Keratinocyte (primary cell): ENCODE measurements around the gene FOXL3. TPM values are rescaled to one million over a fixed set of nuclear protein-coding genes. Genes with fewer than 3 reads are reported as not detected.

Source experiments
- DNase-seq: peaks from one replicate; pipeline ENCODE4 v3.0.0-alpha.2; 2011; ENCODE audit warnings: low read depth, missing footprints, low spot score
- FAIRE-seq: peaks from 2 replicates; lab custom pipeline; 2011; peaks lifted over from hg19 to GRCh38; lab: Jason Lieb, UNC
- H2AFZ ChIP-seq: 2 replicates; pipeline ENCODE4 v1.6.0; 2012; ENCODE audit warnings: low read length, control low read depth, inconsistent platforms; ENCODE audit not compliant: control insufficient read depth
- H3K27ac ChIP-seq: 2 replicates; pipeline ENCODE4 v1.5.1; 2011; ENCODE audit warnings: low read length; ENCODE audit not compliant: control insufficient read depth, insufficient read depth
- H3K27me3 ChIP-seq: 3 replicates; pipeline ENCODE4 v1.6.0; 2011; ENCODE audit warnings: low read length; ENCODE audit not compliant: control insufficient read depth, insufficient read depth; ENCODE audit errors: extremely low read depth
- H3K36me3 ChIP-seq, 2 experiments: 2 replicates in 1 of 2; 3 replicates in 1 of 2; pipeline ENCODE4 v1.5.1; 2011; ENCODE audit warnings: low read length in 2 of 2, mild to moderate bottlenecking in 1 of 2; ENCODE audit not compliant: control insufficient read depth in 2 of 2, insufficient read depth in 2 of 2; ENCODE audit errors: extremely low read depth in 1 of 2
- H3K4me1 ChIP-seq: 3 replicates; pipeline ENCODE4 v1.5.1; 2011; ENCODE audit warnings: low read length; ENCODE audit not compliant: control insufficient read depth, insufficient read depth; ENCODE audit errors: extremely low read depth
- H3K4me2 ChIP-seq: 3 replicates; pipeline ENCODE4 v1.6.0; 2011; ENCODE audit warnings: low read depth, low read length; ENCODE audit not compliant: control insufficient read depth, insufficient read depth; ENCODE audit errors: extremely low read depth
- H3K4me3 ChIP-seq, 3 experiments: fragments of 200-600 bp in 1 of 3; sonication (generic) in 1 of 3; 2 replicates in 2 of 3; 3 replicates in 1 of 3; pipeline ENCODE4 v1.5.1; 2011 to 2016; ENCODE audit warnings: low read length in 3 of 3, mild to moderate bottlenecking in 3 of 3, control low read depth in 2 of 3, inconsistent platforms in 1 of 3, low read depth in 1 of 3, mixed read lengths in 1 of 3, mixed run types in 1 of 3, moderate library complexity in 1 of 3; ENCODE audit not compliant: control insufficient read depth in 2 of 3, insufficient read depth in 2 of 3; ENCODE audit errors: extremely low read depth in 1 of 3
- H3K79me2 ChIP-seq: 2 replicates; pipeline ENCODE4 v1.6.0; 2012; ENCODE audit warnings: low read length; ENCODE audit not compliant: control insufficient read depth, insufficient read depth
- H3K9ac ChIP-seq: 3 replicates; pipeline ENCODE4 v1.6.0; 2011; ENCODE audit warnings: low read length; ENCODE audit not compliant: control insufficient read depth, insufficient read depth; ENCODE audit errors: extremely low read depth
- H3K9me1 ChIP-seq: 3 replicates; pipeline ENCODE4 v1.6.0; 2011; ENCODE audit warnings: low read length; ENCODE audit not compliant: control insufficient read depth, insufficient read depth; ENCODE audit errors: extremely low read depth
- H3K9me3 ChIP-seq: 2 replicates; pipeline ENCODE4 v1.5.1; 2012; ENCODE audit warnings: low read depth, low read length; ENCODE audit not compliant: control insufficient read depth
- H4K20me1 ChIP-seq: 3 replicates; pipeline ENCODE4 v1.6.0; 2011; ENCODE audit warnings: low read length; ENCODE audit not compliant: control insufficient read depth, insufficient read depth; ENCODE audit errors: extremely low read depth
- CTCF ChIP-seq, 3 experiments: IDR thresholded peaks in 1 of 3; conservative IDR thresholded peaks in 1 of 3; optimal IDR thresholded peaks in 1 of 3; 2 replicates in 2 of 3; 3 replicates in 1 of 3; pipeline versions ENCODE3 to v1.5.1; 2011; ENCODE audit warnings: low read length in 3 of 3, mild to moderate bottlenecking in 3 of 3, moderate library complexity in 2 of 3, control low read depth in 1 of 3, inconsistent platforms in 1 of 3; ENCODE audit not compliant: insufficient read depth in 2 of 3; ENCODE audit errors: extremely low read depth in 1 of 3
- EZH2 ChIP-seq: IDR thresholded peaks from one replicate; pipeline ENCODE4 v1.6.1; 2012; ENCODE audit warnings: inconsistent platforms, mild to moderate bottlenecking, low read length, moderate library complexity
- dilution Hi-C: fragments of 300-500 bp; cut with MboI; formaldehyde crosslinking; loops from one replicate; pipeline ENCODE4 v1.7.0; 2020; ENCODE audit warnings: low sequenced_read_pairs; ENCODE audit not compliant: extremely low pct_ligation_motif_present
- polyA plus RNA-seq, 5 experiments: library from polyadenylated mRNA; depleted of rRNA in 3 of 5; stranded (reverse) in 3 of 5; stranded (forward) in 1 of 5; unstranded in 1 of 5; fragments of >200 nt; gene quantifications; 1 replicate in 1 of 5; 2 replicates in 3 of 5; 3 replicates in 1 of 5; pipeline versions ENCODE4 v1.2.1 to v1.2.3, GENCODE V29; 2011 to 2012; ENCODE audit warnings: missing spikeins in 2 of 5, low read depth in 1 of 5, low replicate concordance in 1 of 5

The FOXL3 gene
- polyA plus RNA-seq, 1 donor (not counting 4 experiments of a cell fraction or from before 2014, with no cell fraction given) = not detected

GRCh38 chr7:299628-300027, 9.7 kb downstream of the FOXL3 start:
- dilution Hi-C loops = no loop called here
- no peaks in the 10 kb centered on the region for H3K79me2 ChIP-seq
- DNase-seq = no peak
- H3K27me3 ChIP-seq = no peaks in the 10 kb centered on the region
- peaks cover under 1% of the 10 kb centered on the region for H3K9me3 ChIP-seq
- no peak overlapping the region for H2AFZ ChIP-seq
- H3K9ac ChIP-seq = no peak overlapping the region
- no peaks in the 10 kb centered on the region for H4K20me1 ChIP-seq
- H3K27ac ChIP-seq = no peak overlapping the region
- no peaks in the 10 kb centered on the region for H3K4me1 ChIP-seq
- H3K4me2 ChIP-seq = no peak overlapping the region
- H3K36me3 ChIP-seq = no peaks in the 10 kb centered on the region
- no peaks in the 10 kb centered on the region for H3K9me1 ChIP-seq
- no peak for FAIRE-seq
- no peak overlapping the region for H3K4me3 ChIP-seq
- TF ChIP-seq CTCF (optimal IDR thresholded peaks at IDR 0.05 in 1 of 3, IDR thresholded peaks at IDR 0.05 in 1 of 3, conservative IDR thresholded peaks at IDR 0.05 in 1 of 3; ENCODE audit: extremely low read depth in 1 of 3, insufficient read depth in 2 of 3, low read length in 3 of 3) = no peak
- no peak for TF ChIP-seq EZH2

GRCh38 chr7:300048-300447, 10.1 kb downstream of the FOXL3 start:
- no peak overlapping the region for H2AFZ ChIP-seq
- no peaks in the 10 kb centered on the region for H4K20me1 ChIP-seq
- dilution Hi-C loops = no loop called here
- no peaks in the 10 kb centered on the region for H3K9me1 ChIP-seq
- H3K27ac ChIP-seq = no peak overlapping the region
- no peak overlapping the region for H3K9ac ChIP-seq
- no peaks in the 10 kb centered on the region for H3K4me1 ChIP-seq
- H3K4me3 ChIP-seq = no peak overlapping the region
- no peak for DNase-seq
- H3K9me3 ChIP-seq = peaks cover 3% of the 10 kb centered on the region
- H3K27me3 ChIP-seq = no peaks in the 10 kb centered on the region
- no peaks in the 10 kb centered on the region for H3K36me3 ChIP-seq
- no peak for TF ChIP-seq CTCF (optimal IDR thresholded peaks at IDR 0.05 in 1 of 3, IDR thresholded peaks at IDR 0.05 in 1 of 3, conservative IDR thresholded peaks at IDR 0.05 in 1 of 3; ENCODE audit: extremely low read depth in 1 of 3, insufficient read depth in 2 of 3, low read length in 3 of 3)
- no peak for TF ChIP-seq EZH2
- no peak overlapping the region for H3K4me2 ChIP-seq
- FAIRE-seq = no peak
- no peaks in the 10 kb centered on the region for H3K79me2 ChIP-seq
